HFFc6 (cell line): ENCODE measurements around the gene SS18L1. TPM values are rescaled to one million over a fixed set of nuclear protein-coding genes. Genes with fewer than 3 reads are reported as not detected.

ENCODE experiments used
- DNase-seq: peaks from one replicate; pipeline ENCODE4 v3.0.0-alpha.2; 2018
- H3K27ac Mint-ChIP-seq: 2 replicates; pipeline ENCODE4 v1.8.0; 2020; ENCODE audit warnings: mild to moderate bottlenecking, mixed read lengths
- H3K27me3 Mint-ChIP-seq: 2 replicates; pipeline ENCODE4 v1.8.0; 2021; ENCODE audit warnings: mild to moderate bottlenecking, moderate library complexity, mixed read lengths; ENCODE audit not compliant: insufficient read depth
- H3K36me3 Mint-ChIP-seq: 2 replicates; pipeline ENCODE4 v1.8.0; 2021; ENCODE audit warnings: low read depth, mixed read lengths
- H3K4me1 Mint-ChIP-seq: 2 replicates; pipeline ENCODE4 v1.8.0; 2020; ENCODE audit warnings: low read depth, mixed read lengths
- H3K4me3 Mint-ChIP-seq: 2 replicates; pipeline ENCODE4 v1.8.0; 2020; ENCODE audit warnings: mild to moderate bottlenecking, moderate library complexity, mixed read lengths
- H3K9me3 Mint-ChIP-seq: 2 replicates; pipeline ENCODE4 v1.8.0; 2020; ENCODE audit warnings: mild to moderate bottlenecking, mixed read lengths
- CTCF ChIP-seq: fragments of 200-600 bp; sonication (generic); IDR thresholded peaks from 2 replicates; pipeline ENCODE4 v1.5.0; 2021; ENCODE audit warnings: antibody characterized with exemption, mild to moderate bottlenecking
- total RNA-seq, 6 experiments: library from RNA; stranded (reverse); fragmentation: NEBNext Ultra II Directional; extraction: Animal tissue kit (Norgen Biotek cat#: 25700); gene quantifications; 2 replicates in 1 of 6; 3 replicates in 5 of 6; pipeline ENCODE4 v1.2.3, GENCODE V29; 2021

SS18L1 gene
- total RNA-seq, 6 experiments from 2014 or later = 5.5 to 7.9 (median 5.9) TPM

GRCh38 chr20:62211769-62212288 lies 68.3 kb downstream of the SS18L1 start:
- Mint-ChIP-seq H3K27ac (no peak overlapping the region), H3K27me3 (peaks cover 7% of the 10 kb centered on the region), H3K4me1 (no peaks in the 10 kb centered on the region), H3K36me3 (no peaks in the 10 kb centered on the region), H3K4me3 (no peak overlapping the region), H3K9me3 (no peaks in the 10 kb centered on the region)
- no peak for TF ChIP-seq CTCF
- DNase-seq = no peak

GRCh38 chr20:62212299-62212698 lies 68.7 kb downstream of the SS18L1 start:
- Mint-ChIP-seq H3K4me3 (no peak overlapping the region), H3K36me3 (no peaks in the 10 kb centered on the region), H3K9me3 (no peaks in the 10 kb centered on the region), H3K4me1 (no peaks in the 10 kb centered on the region), H3K27ac (no peak overlapping the region), H3K27me3 (peaks cover 7% of the 10 kb centered on the region)
- DNase-seq = no peak
- TF ChIP-seq CTCF = no peak

- H3K27ac Mint-ChIP-seq = no peak overlapping the region
- H3K27me3 Mint-ChIP-seq = peaks cover 15% of the 10 kb centered on the region
- H3K4me1 Mint-ChIP-seq = no peaks in the 10 kb centered on the region
- no peaks in the 10 kb centered on the region for H3K9me3 Mint-ChIP-seq
- no peaks in the 10 kb centered on the region for H3K36me3 Mint-ChIP-seq
- TF ChIP-seq CTCF = no peak
- no peak for DNase-seq
- no peak overlapping the region for H3K4me3 Mint-ChIP-seq
These were observed 70.5 kb downstream of the SS18L1 start for GRCh38 chr20:62214067-62214466.

- no peaks in the 10 kb centered on the region for H3K36me3 Mint-ChIP-seq
- peaks cover 17% of the 10 kb centered on the region for H3K27me3 Mint-ChIP-seq
- H3K4me3 Mint-ChIP-seq = no peak overlapping the region
- DNase-seq = no peak
- no peaks in the 10 kb centered on the region for H3K9me3 Mint-ChIP-seq
- H3K4me1 Mint-ChIP-seq = no peaks in the 10 kb centered on the region
- no peak overlapping the region for H3K27ac Mint-ChIP-seq
- TF ChIP-seq CTCF = no peak
These were observed 71.7 kb downstream of the SS18L1 start for GRCh38 chr20:62215020-62215990.

GRCh38 chr20:62215991-62216635 lies 72.5 kb downstream of the SS18L1 start:
- H3K9me3 Mint-ChIP-seq = no peaks in the 10 kb centered on the region

More at GRCh38 chr20:62215991-62216635, 72.5 kb downstream of the SS18L1 start:
- no peak overlapping the region for H3K27ac Mint-ChIP-seq
- no peak for DNase-seq
- H3K36me3 Mint-ChIP-seq = no peaks in the 10 kb centered on the region
- H3K4me3 Mint-ChIP-seq = no peak overlapping the region
- peaks cover 17% of the 10 kb centered on the region for H3K27me3 Mint-ChIP-seq
- no peak for TF ChIP-seq CTCF
- H3K4me1 Mint-ChIP-seq = no peaks in the 10 kb centered on the region
